Bronchial epithelial cell (primary cell): ENCODE results near the gene VAMP5. TPM values are rescaled to one million over a fixed set of nuclear protein-coding genes. Genes with fewer than 3 reads are reported as not detected.

Experiments used
- DNase-seq: peaks from one replicate; pipeline ENCODE4 v3.0.0-alpha.2; 2010; ENCODE audit warnings: low read depth
- FAIRE-seq: peaks from 2 replicates; lab custom pipeline; 2011; peaks lifted over from hg19 to GRCh38; lab: Jason Lieb, UNC
- H3K27me3 ChIP-seq: 2 replicates; pipeline ENCODE4 v1.5.1; 2011; ENCODE audit warnings: low read length; ENCODE audit not compliant: control insufficient read depth, insufficient read depth
- H3K36me3 ChIP-seq: 2 replicates; pipeline ENCODE4 v1.5.1; 2011; ENCODE audit warnings: low read length; ENCODE audit not compliant: control insufficient read depth, insufficient read depth
- H3K4me3 ChIP-seq: 2 replicates; pipeline ENCODE4 v1.5.1; 2011; ENCODE audit warnings: mild to moderate bottlenecking, low read depth, low read length, control low read depth
- CTCF ChIP-seq: IDR thresholded peaks from 2 replicates; pipeline ENCODE4 v1.5.1; 2011; ENCODE audit warnings: mild to moderate bottlenecking, moderate library complexity, low read length, control low read depth, inconsistent platforms; ENCODE audit not compliant: insufficient read depth, severe bottlenecking
- total RNA-seq: library from RNA; depleted of rRNA; stranded (reverse); fragments of >200 nt; gene quantifications from 2 replicates; pipeline ENCODE4 v1.2.1, GENCODE V29; 2014

Gene VAMP5
- total RNA-seq, 1 donor from 2014 or later, result 4.5 TPM

- Histone ChIP-seq H3K4me3 (no peak overlapping the region), H3K36me3 (no peaks in the 10 kb centered on the region), H3K27me3 (no peaks in the 10 kb centered on the region)
- DNase-seq (no peak), FAIRE-seq (no peak)
- no peak for TF ChIP-seq CTCF
Observed at GRCh38 chr2:85566265-85566664, 18.0 kb upstream of the VAMP5 start.

- no peak for DNase-seq
- peaks cover 3% of the 10 kb centered on the region for H3K36me3 ChIP-seq
- no peak for TF ChIP-seq CTCF
- H3K27me3 ChIP-seq, result no peaks in the 10 kb centered on the region
- FAIRE-seq, result no peak
- H3K4me3 ChIP-seq, result no peak overlapping the region
Observed at GRCh38 chr2:85575739-85576138, 8.5 kb upstream of the VAMP5 start.

DNA sequence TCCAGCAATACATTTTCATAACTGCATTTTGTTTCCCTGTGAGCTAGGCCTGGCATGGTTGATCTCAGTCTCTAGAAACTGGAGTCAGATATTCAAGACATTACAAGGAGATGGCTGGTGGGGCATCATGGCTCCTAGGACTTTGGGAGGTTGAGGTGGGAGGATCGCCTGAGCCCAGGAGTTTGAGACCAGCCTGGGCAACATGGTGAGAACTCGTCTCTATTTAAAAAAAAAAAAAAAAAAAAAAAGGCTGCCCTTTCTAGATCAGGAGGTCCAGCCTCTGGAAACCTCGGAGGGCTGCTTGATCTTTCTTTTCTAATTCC lies 7.2 kb upstream of the VAMP5 start:
- DNase-seq (no peak), FAIRE-seq (no peak)
- no peak for TF ChIP-seq CTCF
- Histone ChIP-seq H3K27me3 (no peaks in the 10 kb centered on the region), H3K36me3 (peaks cover 8% of the 10 kb centered on the region), H3K4me3 (no peak overlapping the region)

- DNase-seq (peak; percentile 82), FAIRE-seq (no peak)
- Histone ChIP-seq H3K4me3 (peak within 1 kb of the TSS; percentile 72), H3K36me3 (peaks cover 8% of the 10 kb centered on the region), H3K27me3 (no peaks in the 10 kb centered on the region)
- no peak for TF ChIP-seq CTCF
Observed at GRCh38 chr2:85577386-85578242, 6.6 kb upstream of the VAMP5 start, which contains the start of gene VAMP8. Gene VAMP8, plus strand, starts transcription at chr2:85577586. Its CDS starts 61 bp downstream, at chr2:85577647.

DNA sequence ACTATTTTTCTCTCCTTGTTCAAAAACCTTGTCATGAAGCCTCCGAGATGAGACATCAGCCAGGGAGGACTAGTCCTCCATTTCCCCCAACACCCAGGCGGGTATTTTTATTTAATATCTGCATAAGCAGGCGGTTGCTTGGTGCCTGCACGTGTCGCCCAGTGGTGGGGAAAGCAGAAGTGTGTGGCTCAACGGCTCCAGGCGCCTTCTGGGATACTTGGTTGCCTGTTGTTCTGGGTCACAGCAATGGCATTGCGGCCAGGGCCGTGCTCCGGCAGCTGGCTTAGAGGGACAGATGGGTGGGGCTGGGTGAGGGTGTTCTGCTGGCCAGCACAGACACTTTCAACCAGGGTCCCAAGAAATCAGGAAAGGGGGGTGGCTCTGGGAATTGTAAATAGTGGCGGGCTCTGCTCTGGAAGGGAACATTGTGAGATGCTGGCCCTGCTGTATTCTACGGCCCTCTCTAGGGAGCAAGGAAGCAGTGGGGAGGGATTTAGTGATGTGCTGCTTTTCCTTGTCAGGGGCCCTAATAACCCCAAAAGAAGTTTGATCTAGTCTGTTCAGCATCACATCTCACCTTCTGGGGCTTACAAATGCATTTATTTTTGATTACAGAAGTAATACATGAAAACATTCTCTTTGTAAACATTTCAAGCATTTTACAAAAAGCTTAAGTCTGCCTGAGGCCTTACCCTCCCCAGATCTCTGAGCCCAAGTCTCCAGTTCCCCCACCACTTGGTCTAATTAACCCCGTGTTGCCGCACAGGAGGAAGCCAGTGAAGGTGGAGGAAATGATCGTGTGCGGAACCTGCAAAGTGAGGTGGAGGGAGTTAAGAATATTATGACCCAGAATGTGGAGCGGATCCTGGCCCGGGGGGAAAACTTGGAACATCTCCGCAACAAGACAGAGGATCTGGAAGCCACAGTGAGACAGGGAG lies 5.7 kb upstream of the VAMP5 start:
- peak overlapping the region; percentile 72 for H3K4me3 ChIP-seq
- DNase-seq (no peak), FAIRE-seq (no peak)
- H3K27me3 ChIP-seq, result no peaks in the 10 kb centered on the region
- peaks cover 8% of the 10 kb centered on the region for H3K36me3 ChIP-seq
- TF ChIP-seq CTCF, result no peak
